ENCODE data around the gene TCERG1L.

GRCh38 chr10:131345691-131346090 is 34.2 kb upstream of the TCERG1L start:
- TF ChIP-seq CTCF (IDR thresholded peaks at IDR 0.05) (no peak), POLR2A (IDR thresholded peaks at IDR 0.05) (no peak), POLR2AphosphoS5 (IDR thresholded peaks at IDR 0.05; ENCODE audit: insufficient read depth in 1 of 2, low read depth in 1 of 2) (no peak)
